Lung microvascular endothelial cell (primary cell): ENCODE data around the gene GDPD2. TPM values are rescaled to one million over a fixed set of nuclear protein-coding genes. Genes with fewer than 3 reads are reported as not detected.

Source experiments
- DNase-seq, 2 donors: peaks; one replicate each; pipeline versions ENCODE4 v3.0.0 to v3.0.0-alpha.2; 2010; ENCODE audit warnings: low read depth in 2 of 2
- total RNA-seq: library from RNA; depleted of rRNA; stranded (reverse); fragments of >200 nt; gene quantifications from 2 replicates; pipeline ENCODE4 v1.2.1, GENCODE V29; 2014

GDPD2 gene
- total RNA-seq, 1 donor from 2014 or later: not detected

- no peak for DNase-seq
These were observed 53.2 kb downstream of the GDPD2 start for GRCh38 chrX:70476166-70476933.

GRCh38 chrX:70476934-70477733, 54.0 kb downstream of the GDPD2 start:
- peak; percentile 32 to 77 for DNase-seq

DNA sequence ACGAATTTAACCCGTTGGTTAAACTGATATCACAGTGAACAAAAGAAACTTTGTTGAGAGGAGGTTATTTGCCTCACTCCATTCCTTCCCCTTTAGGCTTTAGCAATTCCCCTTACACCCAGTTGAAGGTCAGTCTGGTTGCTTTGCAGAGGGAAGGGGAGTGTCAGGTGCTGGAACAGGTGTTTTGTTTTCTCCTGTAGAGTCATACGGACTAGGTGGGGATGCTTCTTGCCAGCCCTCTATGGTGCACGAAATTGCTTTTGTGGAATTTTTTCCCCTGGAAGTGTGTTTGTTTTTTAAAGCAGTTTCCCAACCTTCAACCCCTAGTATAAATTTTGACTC, 54.6 kb downstream of the GDPD2 start:
- DNase-seq: no peak

- DNase-seq: no peak
These were observed 55.6 kb downstream of the GDPD2 start for GRCh38 chrX:70478526-70479245.

DNA sequence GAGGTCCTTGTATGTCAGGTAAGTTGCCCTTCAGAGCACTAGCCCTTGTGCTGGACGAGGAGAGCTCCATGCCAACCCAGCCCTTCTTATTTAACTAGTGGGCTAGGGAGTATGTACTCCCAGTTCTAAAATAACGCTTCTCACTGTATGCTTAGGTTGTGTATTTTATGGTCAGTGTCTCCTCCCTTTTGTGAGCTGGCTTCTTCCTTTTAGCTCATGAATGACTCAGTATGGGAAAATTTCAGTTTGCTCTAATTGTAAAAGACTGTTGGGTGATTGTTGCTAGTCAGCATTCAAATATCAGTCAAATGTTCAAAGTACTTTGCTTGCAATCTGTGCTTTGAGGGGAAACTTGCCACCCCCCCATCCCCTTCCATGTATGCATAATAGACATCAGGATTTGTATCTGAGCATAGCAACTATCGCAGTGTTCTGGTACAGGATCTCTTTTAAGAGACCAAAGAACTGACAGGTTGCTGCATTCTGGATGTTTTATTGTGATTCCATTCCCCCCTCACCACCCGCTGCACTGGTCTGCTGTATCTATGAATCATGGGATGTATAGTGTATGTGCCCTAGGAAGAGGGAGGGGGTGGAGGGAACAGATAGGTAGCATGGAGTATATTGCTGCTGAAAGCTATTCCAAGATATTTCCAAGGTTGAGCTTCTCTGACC, 56.3 kb downstream of the GDPD2 start:
- DNase-seq: peak; percentile 34 to 71

DNA sequence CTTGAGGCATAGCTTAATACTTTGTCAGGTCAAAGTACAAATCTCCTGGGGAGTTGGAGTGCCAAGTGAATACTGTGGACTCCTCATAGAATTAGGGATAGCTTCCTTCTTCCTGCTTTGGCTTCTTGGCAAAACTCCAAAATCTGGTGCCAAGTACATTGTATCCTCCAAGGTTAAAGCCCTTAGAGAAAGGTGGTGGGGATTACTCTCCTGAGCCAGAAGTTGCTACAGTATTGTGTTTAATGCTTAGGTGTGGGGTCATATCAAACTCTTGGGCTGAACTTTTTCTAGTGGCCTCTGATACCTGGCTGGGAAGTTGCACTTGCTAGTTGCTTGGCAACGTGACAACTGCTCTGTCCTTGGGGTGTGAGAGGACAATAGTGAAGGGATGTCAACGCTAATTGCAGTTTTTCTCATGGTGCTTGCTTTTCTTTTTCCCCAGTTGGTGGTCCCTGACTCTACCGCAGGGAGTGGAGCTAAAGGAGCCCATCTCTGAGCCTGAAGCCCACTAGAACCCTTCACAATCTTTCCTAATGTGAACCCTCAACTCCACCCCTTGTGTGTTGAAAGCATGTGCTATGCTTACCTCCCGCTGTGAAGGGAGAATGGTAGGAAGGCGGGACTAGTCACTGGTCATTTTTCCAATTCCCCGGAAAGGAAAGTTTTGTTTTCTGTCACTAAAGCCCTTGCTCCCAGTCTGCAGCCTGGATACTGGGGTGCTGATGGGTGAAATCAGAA, 57.0 kb downstream of the GDPD2 start:
- DNase-seq: peak; percentile 27 to 50

DNA sequence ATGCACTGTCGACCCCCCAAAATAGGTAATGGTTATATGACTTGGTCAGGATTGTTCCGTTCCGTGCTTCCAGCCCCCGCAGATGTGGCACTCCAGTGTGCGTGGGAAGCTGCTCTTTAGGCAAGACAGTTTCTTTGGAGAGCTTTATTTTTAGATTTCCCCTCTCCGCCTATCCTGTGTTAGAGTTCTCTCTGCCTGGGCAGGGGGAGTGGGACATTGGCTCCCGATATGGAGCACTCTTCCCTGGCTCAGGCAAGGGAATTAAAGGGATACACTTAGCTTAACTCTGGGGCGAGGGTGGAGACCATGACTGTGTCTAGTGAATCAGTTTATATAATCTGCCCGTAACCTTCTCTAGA, 57.5 kb downstream of the GDPD2 start:
- peak in 1 of 2 donors; percentile 4 for DNase-seq

DNA sequence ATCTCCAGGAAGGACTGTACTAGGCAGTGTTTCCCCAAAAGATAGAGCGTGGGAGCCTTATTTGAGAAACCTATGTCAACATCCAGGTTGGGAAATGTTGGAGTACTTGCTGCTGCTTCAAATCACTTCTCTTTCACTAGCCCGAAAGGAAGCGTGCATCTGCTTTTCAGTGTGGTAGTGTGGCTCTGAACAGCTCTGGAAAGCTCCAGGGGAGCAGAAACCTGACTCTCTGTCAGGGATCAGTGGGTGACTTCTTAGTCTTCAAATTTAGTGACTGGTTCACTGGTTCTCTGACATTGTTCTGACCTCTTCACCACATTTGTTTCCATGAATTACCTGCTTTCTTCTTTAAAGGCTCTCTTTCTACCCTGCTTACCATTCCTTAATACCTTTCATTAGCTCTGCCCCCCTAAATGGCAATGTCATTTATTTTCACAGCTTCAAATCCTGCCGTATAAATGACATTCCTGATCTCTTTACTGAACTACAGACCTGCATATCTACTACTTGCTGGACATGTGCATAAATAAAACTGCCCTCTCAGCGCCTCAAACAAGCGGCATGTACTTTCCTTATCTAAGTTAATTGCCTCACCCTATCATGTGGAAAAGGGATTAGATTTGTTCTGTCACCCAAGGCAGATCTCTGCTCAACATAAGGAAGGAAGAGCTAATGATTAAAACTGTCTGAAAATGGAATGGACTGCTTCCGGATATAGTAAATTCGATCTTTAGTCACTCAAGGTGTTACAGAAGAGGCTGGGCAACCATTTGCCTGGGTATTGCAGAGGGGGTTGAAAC, 58.6 kb downstream of the GDPD2 start:
- peak in 1 of 2 donors; percentile 25 for DNase-seq

GRCh38 chrX:70482300-70482699, 59.2 kb downstream of the GDPD2 start:
- DNase-seq: no peak

Other genes with a start within 250 kb of the GDPD2 start
- not detected in 2 replicates for gene DGAT2L6, start 245.8 kb upstream of the GDPD2 start, total RNA-seq
- gene AWAT1, start 188.7 kb upstream of the GDPD2 start, total RNA-seq: not detected in 2 replicates
- not detected in 2 replicates for gene P2RY4, start 163.1 kb upstream of the GDPD2 start, total RNA-seq
- not detected in 2 replicates for gene ARR3, start 155.0 kb upstream of the GDPD2 start, total RNA-seq
- not detected in 2 replicates for gene RAB41, start 141.1 kb upstream of the GDPD2 start, total RNA-seq
- 28.8 and 32.1 TPM in 2 replicates for gene PDZD11, start 133.4 kb upstream of the GDPD2 start, total RNA-seq
- 1.8 and 6.3 TPM in 2 replicates for gene KIF4A, start 133.2 kb upstream of the GDPD2 start, total RNA-seq
- 0.79 and 0.87 TPM in 2 replicates for gene DLG3, start 21.5 kb downstream of the GDPD2 start, total RNA-seq